GM19099 (cell line): ENCODE data around the gene RFX3.

Source experiments
- POLR2A ChIP-seq: IDR thresholded peaks from 3 replicates; pipeline ENCODE4 v1.6.1; 2011; ENCODE audit warnings: low read depth; ENCODE audit not compliant: insufficient read length; ENCODE audit errors: extremely low read depth

The RFX3 gene

DNA sequence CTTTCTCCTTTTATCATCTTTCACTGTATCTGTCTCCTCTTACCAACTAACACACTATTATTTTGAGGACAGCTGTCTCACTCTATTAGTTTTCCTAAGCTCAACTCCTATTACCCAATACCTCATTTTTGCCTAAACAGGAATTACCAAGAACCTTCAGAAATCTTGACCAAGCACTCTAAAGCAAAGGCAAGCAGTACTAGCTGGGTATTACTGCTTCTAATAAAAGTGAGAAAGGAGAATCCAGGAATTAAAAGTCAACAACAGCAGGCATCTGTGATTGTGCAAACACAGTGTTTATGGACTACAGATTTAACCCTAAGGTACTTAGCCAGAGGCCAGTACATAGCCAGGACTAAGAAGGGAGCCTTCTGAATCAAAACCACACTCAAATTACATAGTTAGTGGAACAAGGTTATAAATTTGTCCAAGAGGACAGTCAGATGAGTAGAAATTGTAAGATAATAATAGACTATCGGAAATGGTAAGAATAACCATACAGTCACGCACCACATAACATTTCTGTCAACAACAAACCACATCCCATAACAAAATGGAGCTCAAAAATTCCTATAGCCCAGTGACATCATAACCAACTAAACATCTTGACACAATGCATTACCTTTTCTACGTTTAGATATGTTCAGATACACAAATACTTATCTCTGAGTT is 8.3 kb downstream of the RFX3 start:
- no peak for TF ChIP-seq POLR2A

DNA sequence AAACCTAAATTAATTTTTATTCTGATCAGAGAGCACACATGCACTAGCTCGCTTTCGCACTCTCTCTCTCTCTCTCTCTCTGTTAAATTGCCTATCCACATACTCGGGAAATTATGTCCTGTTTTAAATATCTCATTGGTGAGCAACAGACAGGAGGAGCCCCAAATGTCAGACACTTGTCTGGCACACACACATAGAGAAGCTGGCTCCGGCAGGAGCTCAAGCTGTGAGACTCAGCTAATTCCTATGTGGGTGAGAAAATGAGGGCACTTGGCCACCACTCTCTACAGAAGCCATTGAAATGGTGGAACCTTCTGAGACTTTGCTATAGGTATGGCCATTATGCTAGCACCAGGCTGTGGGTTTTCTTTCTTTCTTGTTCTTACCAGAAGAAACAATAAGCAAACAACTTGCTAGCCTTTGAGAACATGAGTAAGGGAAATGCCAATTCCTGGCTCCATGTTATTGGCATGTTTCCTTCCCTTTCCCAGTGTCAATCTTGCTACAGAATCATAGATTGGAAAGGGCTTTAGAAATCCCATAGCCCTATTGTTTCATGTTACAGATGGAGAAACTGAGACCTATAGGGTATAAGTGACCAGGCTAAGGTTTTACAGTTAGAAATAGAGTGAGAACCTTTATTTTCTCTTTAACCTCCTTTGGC is 9.0 kb downstream of the RFX3 start:
- TF ChIP-seq POLR2A: no peak

DNA sequence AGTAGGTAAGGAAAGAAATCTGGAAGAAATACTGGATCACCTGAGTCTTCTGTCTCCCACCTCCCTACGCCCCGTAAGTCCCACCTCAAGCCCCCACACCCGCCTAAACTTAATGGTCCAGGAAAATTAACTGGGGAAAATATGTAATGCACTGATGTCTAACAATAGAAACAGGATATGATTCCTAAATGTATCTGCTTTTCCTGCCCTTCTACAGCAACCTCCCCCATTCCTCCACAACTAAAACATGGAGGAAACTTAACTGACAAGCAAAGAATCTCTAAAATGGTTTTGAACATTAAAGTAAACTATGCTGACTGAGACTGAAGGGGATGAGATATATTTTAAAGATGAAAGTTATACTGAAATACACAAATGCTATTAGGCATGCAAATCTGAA is 10.4 kb downstream of the RFX3 start:
- no peak for TF ChIP-seq POLR2A

DNA sequence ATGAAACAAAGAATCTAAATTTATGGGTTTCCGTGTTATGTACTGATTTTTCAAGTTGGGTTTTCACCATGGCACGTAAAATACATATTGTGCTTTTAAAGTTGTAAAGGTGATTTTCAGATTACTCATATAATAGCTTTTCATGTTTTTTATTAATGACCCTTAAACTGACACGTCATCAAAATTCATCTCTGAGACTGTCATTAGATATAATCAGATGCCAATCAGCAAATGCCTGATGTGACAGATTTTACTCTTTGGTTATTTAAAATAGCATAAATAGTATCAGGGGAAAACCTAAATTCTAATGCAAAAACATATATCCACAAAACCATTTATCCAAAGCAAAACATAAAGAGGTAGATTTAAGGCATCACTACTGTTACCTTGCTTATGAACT is 11.0 kb downstream of the RFX3 start:
- no peak for TF ChIP-seq POLR2A

DNA sequence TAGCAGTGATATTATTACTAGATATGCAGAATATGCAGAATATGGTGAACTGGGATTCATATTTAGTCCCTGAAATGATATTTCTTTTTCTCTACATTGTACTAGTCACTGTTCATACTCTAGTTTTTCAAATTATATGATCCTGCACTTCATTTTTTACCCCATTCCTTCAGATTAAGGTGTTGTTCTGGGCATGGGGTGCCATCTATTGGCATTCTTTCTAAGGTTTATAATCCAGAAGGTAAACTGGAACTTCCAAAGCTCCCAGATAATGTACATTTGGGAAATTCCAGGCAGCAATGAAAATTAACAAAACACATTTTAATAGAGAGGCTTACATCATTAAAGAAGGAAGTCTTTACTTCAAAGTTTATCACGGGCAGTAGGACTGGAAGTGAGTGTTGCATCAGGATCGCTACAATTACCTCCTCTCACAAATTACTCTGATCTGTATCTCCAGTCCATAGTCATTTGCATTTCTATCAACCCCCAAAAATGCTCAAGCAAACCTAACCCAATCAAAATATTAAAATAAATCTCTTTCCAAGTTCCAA is 12.5 kb downstream of the RFX3 start:
- TF ChIP-seq POLR2A: no peak

DNA sequence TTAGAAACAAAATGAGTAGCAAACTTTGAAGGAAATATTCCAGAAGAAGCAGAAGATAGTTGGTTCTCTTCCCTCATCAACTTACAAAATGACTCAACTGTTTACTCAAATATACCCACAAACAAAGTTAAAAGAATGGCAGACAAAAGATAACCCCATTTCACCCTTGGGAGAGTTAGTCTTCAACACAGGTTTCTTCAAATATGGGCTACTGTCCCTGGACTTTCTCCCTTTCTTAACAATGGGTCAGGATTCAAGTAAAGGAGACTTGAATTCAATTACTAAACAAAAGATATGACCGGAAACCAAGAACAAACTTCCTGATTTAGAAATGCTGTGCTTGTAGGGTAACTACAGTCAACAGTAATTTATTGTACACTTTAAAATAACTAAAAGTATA is 14.2 kb downstream of the RFX3 start:
- TF ChIP-seq POLR2A: no peak

DNA sequence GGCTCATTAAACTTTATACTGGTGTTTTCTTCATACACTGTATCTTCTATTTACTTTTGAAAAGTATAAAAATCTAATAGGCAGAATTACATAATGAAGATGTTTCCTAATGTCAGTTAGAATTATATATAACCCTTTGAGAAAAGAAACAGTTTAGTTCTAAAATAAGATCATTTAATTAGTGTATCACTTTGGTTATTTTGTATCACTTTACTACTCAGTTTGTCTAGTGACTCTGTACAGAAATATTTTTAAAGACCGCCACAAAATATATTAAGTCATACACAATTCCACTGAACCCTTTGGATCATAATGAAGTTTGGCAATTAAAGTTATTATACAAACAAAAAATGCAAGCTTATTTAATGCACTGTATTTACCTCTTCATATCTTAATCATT is 15.0 kb downstream of the RFX3 start:
- no peak for TF ChIP-seq POLR2A

DNA sequence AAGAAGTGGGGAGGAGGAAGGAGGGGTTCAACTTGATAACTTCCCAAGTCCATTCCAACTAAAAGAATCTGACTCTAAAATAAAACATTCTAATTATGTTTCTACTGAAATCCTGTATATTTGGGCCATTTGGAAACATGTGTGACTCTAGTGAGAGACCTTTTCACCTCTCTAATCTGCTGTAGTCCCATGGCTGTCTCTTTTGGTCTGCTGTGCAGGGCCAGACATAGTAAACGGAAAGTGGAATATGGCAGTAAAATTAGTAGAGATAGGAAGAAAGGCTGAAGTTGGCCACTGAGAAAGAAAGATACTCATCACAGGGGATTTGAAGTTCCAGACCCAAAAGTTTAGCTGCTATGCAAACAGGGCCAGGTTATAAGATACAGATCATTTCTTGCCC is 15.9 kb downstream of the RFX3 start:
- no peak for TF ChIP-seq POLR2A

DNA sequence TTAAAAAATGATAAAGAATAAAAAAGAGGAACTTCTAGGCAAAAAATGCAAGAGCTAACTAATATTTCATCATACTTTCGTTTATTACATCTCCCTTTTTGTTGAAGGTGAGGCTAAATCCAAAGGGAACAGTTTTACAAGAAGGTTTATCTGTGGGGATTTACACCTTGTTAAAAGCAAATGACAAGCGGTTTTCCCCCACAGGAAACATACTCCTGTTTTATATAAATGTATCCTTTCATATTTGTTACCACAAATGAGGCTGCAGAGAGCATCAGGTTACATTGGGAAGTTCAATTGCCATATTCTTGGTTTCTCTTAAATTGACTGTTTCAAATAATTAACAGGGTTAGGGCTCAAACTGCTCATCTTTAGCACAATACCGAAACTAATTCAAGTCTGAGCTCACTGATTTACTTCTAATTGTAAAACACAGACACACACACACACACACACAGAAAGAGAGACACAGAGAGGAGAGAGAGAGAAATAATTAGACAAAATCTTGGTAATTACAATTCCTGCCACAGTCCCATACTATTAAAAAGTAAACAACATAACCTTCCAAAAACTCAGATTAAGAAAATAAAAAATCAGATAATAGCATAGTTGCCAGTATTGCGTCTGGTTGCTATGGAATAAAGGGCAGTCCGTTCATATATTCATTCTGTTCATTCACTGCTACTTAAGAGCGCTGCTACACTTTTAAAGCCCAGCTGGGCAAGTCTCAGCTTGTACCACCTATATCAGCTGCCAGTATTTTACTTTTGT is 17.1 kb downstream of the RFX3 start:
- no peak for TF ChIP-seq POLR2A

DNA sequence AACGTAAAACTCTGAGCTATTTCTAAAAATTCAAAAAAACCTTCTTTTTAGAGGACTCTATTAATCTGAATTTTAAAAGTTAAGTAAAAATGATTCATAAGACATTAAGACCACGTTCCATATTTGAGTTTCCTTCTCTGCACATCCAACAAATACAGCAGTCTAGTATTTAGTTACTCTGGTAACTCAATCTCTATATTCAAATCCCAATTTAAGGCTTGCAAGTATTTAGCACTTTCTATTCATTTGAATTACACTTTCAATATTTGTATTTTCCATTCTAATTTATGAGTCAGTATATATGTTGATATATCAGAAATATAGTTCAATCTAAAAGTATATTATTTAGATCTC is 17.7 kb downstream of the RFX3 start:
- TF ChIP-seq POLR2A: no peak

DNA sequence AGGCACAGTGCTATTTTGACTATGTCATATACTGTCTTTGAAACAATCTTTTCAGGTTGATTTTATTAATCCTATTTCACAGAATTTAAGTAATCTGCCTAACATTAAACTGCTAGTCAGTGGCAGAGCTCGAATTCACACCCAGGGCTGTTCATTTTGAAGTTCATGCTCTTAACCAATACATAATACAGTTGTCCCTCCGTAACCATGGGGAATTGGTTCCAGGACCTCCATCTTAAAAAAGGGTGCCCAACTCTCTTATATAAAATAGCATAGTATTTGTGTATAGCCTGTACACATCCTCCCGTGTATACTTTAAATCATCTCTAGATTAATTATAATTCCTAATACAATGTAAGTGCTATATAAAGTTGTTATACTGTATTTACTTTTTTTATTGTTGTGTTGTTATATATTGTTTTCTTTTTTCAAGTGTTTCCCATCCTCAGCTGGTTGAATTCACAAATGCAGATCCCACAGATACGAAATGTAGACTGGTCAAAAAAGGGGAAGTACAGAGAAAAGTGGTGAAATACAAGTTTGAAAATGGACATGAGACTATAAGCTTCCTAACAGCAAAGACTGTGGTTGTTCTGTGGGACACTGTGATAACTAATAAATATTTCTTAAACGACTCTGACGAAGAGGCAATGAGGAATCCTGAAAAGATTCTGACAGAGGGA is 18.3 kb downstream of the RFX3 start:
- TF ChIP-seq POLR2A: no peak

DNA sequence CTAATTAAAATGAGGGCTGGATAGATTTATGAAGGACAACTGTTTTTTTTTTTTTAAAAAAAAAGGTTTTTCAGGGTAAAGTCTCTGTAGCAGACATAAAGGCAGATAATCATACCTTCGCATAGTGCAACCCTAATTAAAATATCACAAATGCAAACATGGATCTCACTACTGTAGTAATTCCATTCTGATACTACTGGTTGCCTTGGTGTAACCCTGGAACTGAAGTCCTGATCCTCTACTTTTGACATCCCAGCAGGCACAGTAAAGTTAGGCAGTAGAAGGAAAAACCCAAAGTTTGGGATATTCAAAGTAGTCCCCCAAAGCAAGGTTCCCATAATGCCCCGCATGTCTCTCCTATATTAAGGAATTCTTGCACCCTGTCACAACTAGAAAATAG is 19.6 kb downstream of the RFX3 start:
- TF ChIP-seq POLR2A: no peak

DNA sequence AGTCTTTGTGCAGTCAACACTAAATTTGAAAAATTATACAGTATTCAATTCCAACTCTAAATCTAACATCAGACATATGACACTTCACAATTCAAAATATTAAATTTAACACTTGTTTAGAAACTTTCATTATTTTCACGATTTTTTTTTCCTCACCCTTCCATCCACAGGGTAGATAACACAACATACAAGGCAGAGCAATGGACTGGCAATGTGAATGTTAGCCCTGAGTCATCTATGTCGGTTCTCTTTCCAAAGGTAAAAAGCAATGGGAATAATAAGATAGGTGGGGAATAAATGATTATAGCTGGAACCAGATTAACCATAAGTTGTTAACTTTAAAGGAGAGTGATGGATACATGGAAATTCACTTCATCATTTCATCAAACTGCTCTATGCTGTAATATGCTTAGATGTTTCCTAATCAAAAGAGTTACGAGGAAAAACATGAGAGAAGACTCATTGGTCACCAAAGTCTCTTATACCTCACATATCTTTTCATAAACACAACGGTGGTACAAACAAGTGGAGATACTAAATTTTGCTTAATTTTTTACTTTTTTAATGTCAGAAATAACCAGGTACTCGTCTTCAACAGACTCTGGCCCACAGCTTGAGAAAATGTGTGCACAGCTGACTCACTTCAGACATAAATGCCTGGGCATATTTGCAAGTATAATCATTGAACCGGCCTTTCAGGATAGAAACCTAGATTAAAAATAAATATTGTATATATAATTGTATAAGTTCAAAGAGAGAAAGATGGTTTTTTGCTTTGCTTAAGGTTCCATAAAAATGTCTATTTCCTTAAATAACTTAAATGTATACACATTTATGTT is 23.0 kb downstream of the RFX3 start:
- TF ChIP-seq POLR2A: no peak

DNA sequence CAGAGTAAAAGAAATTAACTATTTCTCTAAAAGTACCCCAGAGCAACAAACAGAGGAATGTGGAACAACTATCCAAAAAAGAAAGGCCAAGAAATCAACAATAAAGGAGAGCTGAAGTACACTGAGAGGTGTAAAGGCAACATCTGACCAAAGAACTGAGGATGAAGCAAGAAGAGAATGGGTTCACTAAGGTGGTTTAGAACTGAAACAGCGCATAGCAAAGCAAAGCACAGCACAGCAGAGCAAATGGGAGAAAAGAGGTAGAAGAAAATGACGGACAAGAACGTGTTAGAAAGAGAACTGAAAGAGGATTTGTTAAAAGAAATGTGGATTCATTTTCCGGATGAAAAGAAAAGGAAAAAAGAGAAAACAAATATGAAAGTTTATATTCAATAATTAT is 25.8 kb downstream of the RFX3 start:
- no peak for TF ChIP-seq POLR2A
